Measurements from ENCODE around the gene PEG3. TPM values are rescaled to one million over a fixed set of nuclear protein-coding genes. Genes with fewer than 3 reads are reported as not detected.

The PEG3 gene
- total RNA-seq, 1 experiment from 2014 or later = 0.36 TPM

- peak; percentile 84 for DNase-seq (ENCODE audit: low read depth)
These were observed 1.4 kb downstream of the PEG3 start for GRCh38 chr19:56838909-56839651.

- DNase-seq (ENCODE audit: low read depth) = peak; percentile 31
These were observed 2.3 kb downstream of the PEG3 start for GRCh38 chr19:56838024-56838908.

DNA sequence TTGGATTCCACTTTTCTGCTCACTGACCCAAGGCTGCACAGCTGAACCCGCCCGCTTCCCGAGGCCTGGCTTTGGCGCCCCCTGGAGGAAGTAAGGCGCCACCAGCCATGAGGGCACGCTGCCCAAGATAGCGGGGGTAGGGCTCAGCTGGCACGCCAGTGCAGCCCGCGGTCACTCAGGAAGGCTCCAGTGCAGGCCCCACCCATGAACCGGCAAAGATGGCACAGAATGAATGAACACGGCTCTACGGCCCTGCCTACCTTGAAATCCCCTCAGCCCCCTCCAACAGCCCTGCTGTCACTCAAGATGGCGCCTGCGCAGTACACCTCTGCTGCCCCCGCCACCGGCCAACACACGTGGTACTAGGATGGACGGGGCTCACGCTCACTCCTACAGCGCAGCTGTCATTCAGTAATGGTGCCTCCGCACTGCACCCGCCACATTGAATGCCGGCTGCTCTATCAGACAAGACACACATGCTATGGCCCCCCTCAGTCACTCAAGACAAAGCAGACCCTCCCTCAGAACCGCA lies 3.0 kb downstream of the PEG3 start:
- peak; percentile 37 for DNase-seq (ENCODE audit: low read depth)

- DNase-seq (ENCODE audit: low read depth) = peak; percentile 3
These were observed 3.5 kb downstream of the PEG3 start for GRCh38 chr19:56837004-56837403.

DNA sequence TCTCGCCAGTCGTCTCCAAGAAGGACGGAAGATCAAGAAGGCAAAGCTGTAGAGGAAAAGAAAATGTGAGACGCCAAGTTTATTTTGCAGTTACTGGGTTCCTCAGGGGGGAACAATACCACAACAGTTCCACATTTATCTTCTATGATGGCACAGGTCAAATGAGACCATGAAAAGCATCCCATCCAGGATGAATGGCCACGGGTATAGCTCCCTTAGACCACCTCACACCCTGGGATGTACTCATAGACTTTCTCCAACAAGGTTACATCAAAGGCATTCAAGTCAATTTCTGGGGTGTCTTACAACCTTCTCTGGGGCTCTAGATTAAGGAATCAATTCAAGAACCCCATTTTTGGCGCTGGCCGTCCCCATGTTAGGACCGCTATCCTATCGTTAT lies 4.5 kb downstream of the PEG3 start:
- no peak for DNase-seq (ENCODE audit: low read depth)

DNA sequence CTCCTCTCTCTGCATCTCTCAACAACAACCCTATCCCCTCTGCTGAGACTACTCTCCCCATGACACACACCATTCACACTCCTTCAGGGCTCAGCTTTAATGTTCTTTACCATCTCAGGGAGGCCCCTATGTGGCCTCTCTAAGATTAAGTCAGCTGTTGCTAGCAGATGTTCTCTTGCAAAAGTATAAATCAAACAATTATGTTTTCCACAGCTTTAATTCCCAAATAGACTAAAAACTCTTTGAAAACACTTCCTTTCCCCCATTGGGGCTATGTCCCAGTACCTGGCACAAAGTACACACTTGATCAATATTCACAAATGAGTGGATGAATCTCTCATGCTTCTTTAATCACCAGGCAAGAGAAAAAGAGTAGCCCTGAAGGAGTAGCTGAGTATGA lies 5.1 kb downstream of the PEG3 start:
- DNase-seq (ENCODE audit: low read depth) = no peak

- DNase-seq (ENCODE audit: low read depth) = peak; percentile 3
These were observed 5.8 kb downstream of the PEG3 start for GRCh38 chr19:56834564-56835375.

GRCh38 chr19:56832352-56832928 lies 8.1 kb downstream of the PEG3 start:
- DNase-seq (ENCODE audit: low read depth) = no peak

DNA sequence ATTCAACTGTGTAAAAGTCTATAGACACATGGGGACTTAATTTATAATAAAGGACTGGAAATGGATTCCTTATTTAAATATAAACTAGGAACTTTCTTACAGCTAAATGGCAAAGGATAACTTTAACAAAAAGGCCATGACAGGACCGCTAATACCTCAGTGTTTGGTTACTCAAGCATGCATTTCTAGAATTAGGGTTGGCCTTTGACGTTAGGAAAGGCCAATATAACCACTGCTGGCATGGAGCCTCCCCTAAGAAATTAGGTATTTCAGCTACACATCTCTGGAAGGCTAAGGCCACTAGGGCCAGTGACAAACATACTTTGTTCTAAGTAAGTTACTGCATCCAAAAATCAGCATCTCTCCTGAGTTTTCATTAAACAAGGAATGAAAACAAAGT lies 9.3 kb downstream of the PEG3 start:
- DNase-seq (ENCODE audit: low read depth) = no peak

- DNase-seq (ENCODE audit: low read depth) = no peak
These were observed 10.9 kb downstream of the PEG3 start for GRCh38 chr19:56829596-56829995.

GRCh38 chr19:56827708-56828107 lies 12.8 kb downstream of the PEG3 start:
- no peak for DNase-seq (ENCODE audit: low read depth)

GRCh38 chr19:56823956-56824355 lies 16.6 kb downstream of the PEG3 start:
- no peak for DNase-seq (ENCODE audit: low read depth)

DNA sequence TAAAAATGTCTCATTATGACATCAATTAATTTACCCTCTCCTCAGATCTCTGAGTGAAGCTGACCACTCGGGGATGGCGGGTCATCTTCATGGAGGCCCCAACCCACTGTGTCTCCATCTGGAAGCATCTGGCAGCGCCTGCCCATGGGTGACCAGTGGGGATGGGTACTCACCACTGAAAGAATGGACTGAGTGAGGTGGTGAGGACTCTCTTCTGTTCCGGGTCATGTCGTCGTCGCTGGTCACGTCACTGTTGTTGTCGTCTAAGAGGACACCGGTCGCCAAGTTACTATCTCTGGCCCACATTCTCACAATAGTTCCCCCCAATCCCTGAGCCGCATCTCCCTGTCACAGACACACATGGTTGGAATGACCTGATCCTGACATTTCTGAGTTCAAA lies 17.1 kb downstream of the PEG3 start:
- no peak for DNase-seq (ENCODE audit: low read depth)

- DNase-seq (ENCODE audit: low read depth) = no peak
These were observed 17.8 kb downstream of the PEG3 start for GRCh38 chr19:56822755-56823154.

GRCh38 chr19:56821675-56822074 lies 18.9 kb downstream of the PEG3 start:
- DNase-seq (ENCODE audit: low read depth) = no peak

GRCh38 chr19:56821209-56821608 lies 19.3 kb downstream of the PEG3 start:
- no peak for DNase-seq (ENCODE audit: low read depth)

DNA sequence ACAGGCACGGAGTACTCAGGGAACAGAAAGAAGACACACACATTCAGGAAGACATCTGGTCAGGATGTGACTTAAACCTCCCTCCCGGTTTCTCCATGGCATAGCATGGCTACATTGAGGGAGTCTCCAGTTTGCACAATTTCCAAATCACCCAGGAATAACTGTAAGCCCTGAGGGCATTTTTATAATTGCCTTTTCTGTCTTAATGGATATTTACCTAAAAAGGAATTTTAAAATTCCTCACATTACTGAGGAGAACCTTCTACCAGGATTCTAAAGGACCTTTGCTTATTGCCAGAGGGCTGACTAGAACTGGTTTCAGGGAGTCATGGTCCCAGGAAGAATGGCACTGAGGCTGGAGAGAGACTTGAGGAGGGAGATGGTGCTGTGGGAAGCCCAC lies 21.4 kb downstream of the PEG3 start:
- DNase-seq (ENCODE audit: low read depth) = no peak

DNA sequence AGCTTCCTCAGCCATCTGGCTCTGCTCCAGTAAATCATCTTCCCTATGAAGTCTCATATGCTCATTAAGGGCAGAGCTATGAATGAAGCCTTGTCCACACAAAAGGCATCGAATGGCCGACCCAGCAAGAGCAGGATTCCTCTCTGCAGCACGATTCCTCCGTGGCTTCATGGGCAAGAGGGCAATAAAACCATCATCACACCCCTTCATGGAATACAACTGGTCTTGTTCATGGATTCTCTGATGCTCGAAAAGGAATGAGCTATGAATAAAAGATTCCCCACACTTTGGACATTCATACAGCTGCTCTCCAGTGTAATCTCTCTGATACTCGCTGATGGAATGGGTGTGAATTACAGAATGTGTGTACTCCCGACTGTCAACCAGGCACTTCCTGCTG lies 25.9 kb downstream of the PEG3 start:
- no peak for DNase-seq (ENCODE audit: low read depth)

DNA sequence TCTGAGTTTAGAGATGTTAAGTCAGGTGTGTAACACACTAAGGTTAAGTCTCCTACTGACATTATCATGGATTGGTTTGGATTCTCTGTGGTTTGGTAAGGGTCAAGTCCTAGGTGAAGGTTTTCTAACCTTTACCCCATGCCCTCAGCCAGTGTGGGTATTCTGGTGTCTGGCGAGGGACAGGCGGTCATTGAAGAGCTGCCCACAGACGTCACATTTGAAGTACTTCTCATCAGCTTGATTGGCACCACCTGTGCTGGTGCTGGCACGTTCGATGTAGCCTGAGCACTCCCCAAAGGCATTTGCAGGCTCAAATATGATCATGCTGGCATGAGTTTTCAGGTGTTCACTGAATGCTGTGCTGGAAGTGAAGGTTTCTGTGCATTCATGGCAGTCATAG lies 27.0 kb downstream of the PEG3 start:
- no peak for DNase-seq (ENCODE audit: low read depth)

DNA sequence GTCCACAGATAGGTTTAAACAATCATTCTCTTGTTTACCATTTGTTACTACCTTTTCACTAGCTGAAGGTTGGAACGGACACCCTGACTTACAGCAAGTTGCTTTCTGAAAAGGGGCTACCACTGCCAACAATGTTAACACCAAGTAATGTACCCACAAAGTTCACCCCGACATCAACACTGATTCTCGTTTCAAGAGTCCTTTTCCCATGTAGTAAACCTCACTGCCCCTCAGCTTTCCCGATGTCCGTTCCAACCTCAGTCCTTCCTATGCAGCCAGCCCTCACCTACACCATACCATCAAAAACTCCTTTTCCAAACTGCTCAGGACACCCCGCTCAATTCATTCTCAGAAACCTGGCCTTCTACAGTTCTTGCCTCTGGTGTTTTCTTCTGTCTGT lies 29.0 kb downstream of the PEG3 start:
- DNase-seq (ENCODE audit: low read depth) = no peak

- no peak for DNase-seq (ENCODE audit: low read depth)
These were observed 30.3 kb downstream of the PEG3 start for GRCh38 chr19:56810260-56810659.

Measured in RPMI7951 (cell line).